A673 (cell line): ENCODE results near the gene COPS9.

Experiments
- EZH2 ChIP-seq: fragments of 200-600 bp; sonication (generic); IDR thresholded peaks from 2 replicates; pipeline ENCODE4 v1.6.1; 2017; ENCODE audit warnings: borderline replicate concordance, low read depth, mild to moderate bottlenecking, mixed read lengths, antibody characterized with exemption, low read length; ENCODE audit not compliant: poor library complexity, severe bottlenecking
- TF ChIP-seq, protein P1 (sequence below): fragments of 300-800, 200-600 bp; sonication (generic); conservative IDR thresholded peaks from 2 replicates; pipeline ENCODE4 v1.5.1; 2017; ENCODE audit warnings: low read depth, mild to moderate bottlenecking, antibody characterized with exemption, low read length, moderate library complexity, mixed read lengths

DNA sequence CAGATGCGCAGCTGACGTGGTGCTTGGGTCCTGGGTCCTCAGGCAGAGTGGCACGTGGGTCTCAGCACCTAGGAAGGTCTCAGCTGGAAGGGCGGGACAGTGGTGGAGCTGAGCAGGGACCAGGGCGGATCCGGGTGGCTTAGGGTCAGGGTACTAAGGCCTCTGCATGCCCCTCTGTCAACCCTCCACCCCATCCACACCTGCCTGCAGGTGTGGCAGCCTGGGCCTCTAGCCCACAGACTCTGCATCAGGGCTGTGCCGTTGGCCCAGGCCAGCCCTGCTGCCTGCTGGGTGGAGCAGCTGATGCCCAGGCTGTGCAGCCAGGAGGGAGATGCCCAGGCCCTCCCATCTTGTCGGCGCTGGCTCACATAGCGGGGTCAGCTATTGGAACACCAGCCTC is 28.9 kb upstream of the COPS9 start:
- TF ChIP-seq, protein P1, sequence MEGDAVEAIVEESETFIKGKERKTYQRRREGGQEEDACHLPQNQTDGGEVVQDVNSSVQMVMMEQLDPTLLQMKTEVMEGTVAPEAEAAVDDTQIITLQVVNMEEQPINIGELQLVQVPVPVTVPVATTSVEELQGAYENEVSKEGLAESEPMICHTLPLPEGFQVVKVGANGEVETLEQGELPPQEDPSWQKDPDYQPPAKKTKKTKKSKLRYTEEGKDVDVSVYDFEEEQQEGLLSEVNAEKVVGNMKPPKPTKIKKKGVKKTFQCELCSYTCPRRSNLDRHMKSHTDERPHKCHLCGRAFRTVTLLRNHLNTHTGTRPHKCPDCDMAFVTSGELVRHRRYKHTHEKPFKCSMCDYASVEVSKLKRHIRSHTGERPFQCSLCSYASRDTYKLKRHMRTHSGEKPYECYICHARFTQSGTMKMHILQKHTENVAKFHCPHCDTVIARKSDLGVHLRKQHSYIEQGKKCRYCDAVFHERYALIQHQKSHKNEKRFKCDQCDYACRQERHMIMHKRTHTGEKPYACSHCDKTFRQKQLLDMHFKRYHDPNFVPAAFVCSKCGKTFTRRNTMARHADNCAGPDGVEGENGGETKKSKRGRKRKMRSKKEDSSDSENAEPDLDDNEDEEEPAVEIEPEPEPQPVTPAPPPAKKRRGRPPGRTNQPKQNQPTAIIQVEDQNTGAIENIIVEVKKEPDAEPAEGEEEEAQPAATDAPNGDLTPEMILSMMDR: no peak
- no peak for TF ChIP-seq EZH2
